Body of pancreas (tissue), 4 donors: ENCODE data around the gene TACC2.

Experiments
- CTCF ChIP-seq, 7 experiments: fragments of 450-650 bp in 4 of 7; fragments of 200-600 bp in 3 of 7; sonication (generic) in 3 of 7; IDR thresholded peaks; one replicate each; pipeline ENCODE4 v1.5.1; 2016 to 2019; ENCODE audit warnings: antibody characterized with exemption in 7 of 7
- POLR2A ChIP-seq, 3 donors: fragments of 450-650 bp; IDR thresholded peaks; one replicate each; pipeline ENCODE4 v1.6.1; 2016; ENCODE audit warnings: antibody characterized with exemption in 3 of 3, mild to moderate bottlenecking in 2 of 3

- TF ChIP-seq POLR2A (IDR thresholded peaks at IDR 0.05): no peak
- TF ChIP-seq CTCF (IDR thresholded peaks at IDR 0.05): no peak
Observed at GRCh38 chr10:122196218-122196617, 207.3 kb downstream of the TACC2 start.
